ENCODE measurements around the gene GRID2. TPM values are rescaled to one million over a fixed set of nuclear protein-coding genes. Genes with fewer than 3 reads are reported as not detected.
"Not testable (repeated sequence)": the region's sequence is repeated elsewhere in the genome, so short reads cannot be mapped to it uniquely, and the experiment has no call there.

The GRID2 gene
- total and polyA plus RNA-seq, 2 of the 13 experiments (the other 11 are each of a cell fraction or from before 2014, with no cell fraction given): not detected

DNA sequence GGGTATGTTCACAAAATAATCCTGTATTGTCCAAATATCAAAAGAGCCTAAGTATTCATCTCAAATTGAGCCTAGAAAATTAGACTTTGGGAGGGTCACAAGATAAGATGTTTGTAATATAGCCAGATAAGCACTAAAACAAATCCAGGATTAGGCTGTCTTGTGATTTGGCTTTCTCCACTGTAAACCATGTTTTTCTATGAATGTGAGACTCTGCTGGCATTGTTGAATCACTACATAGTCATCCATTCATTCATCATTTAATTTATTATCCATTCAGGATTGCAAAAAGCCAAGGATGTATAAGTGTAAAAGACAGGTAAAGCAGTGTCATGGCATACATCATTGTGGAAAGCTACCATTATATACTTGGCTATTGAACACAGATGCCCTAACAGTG lies 148.0 kb downstream of the GRID2 start (continued):
- TF ChIP-seq ZFY (CRISPR knock-in tag; IDR thresholded peaks at IDR 0.05): no peak

DNA sequence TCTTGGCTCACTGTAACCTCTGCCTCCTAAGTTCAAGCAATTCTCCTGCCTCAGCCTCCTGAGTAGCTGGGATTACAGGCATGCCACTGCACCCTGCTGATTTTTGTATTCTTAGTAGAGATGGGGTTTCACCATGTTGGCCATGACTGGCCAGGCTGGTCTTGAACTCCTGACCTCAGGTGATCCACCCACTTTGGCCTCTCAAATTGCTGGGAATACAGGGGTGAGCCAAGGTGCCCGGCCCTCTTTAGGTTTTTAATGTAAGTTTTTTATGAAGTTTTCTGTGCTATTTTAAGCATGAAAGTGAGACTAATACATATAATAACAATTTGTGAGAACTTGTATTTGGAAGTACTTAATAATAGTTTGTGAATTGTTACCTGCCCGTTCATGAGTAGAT lies 148.6 kb downstream of the GRID2 start:
- in situ Hi-C loops (cut with HindIII; ENCODE audit: extremely low pct_ligation_motif_present, low pct_unique_long_range_greater_than_20kb); ATAC-seq; H3K27me3 ChIP-seq (ENCODE audit: control insufficient read depth in 1 of 2, insufficient read depth in 2 of 2, low read length in 2 of 2); H2AFZ ChIP-seq (ENCODE audit: low read length); H3K4me3 ChIP-seq (replicated peaks in 1 of 3; ENCODE audit: insufficient read depth in 1 of 3, low read depth in 2 of 3, low read length in 3 of 3); intact Hi-C loops (cut with micrococcal nuclease; ENCODE audit: unreplicated experiment); DNase-seq (ENCODE audit: low spot score); FAIRE-seq; CTCF ChIA-PET (ENCODE audit: low intra/inter-chr PET ratio, low total read pairs); H3K4me2 ChIP-seq (ENCODE audit: low read depth, low read length); H3K36me3 ChIP-seq (replicated peaks in 1 of 2; ENCODE audit: control insufficient read depth in 1 of 2, insufficient read depth in 2 of 2, low read length in 2 of 2); H3K27ac ChIP-seq (ENCODE audit: extremely low read length, insufficient read depth, low read length); H3K4me1 ChIP-seq (ENCODE audit: insufficient read depth, low read length); H3K79me2 ChIP-seq (ENCODE audit: insufficient read depth, low read length); H4K20me1 ChIP-seq (ENCODE audit: insufficient read depth, low read length); POLR2A ChIA-PET; H3K9me3 ChIP-seq (ENCODE audit: low read length); BruUV-seq (replicated peaks); H3K9ac ChIP-seq (ENCODE audit: insufficient read depth, low read depth, low read length): not testable (repeated sequence)
- 11% methylated on average over 2 of the region's 2 CpGs for WGBS (ENCODE audit: low lambda C conversion rate)

DNA sequence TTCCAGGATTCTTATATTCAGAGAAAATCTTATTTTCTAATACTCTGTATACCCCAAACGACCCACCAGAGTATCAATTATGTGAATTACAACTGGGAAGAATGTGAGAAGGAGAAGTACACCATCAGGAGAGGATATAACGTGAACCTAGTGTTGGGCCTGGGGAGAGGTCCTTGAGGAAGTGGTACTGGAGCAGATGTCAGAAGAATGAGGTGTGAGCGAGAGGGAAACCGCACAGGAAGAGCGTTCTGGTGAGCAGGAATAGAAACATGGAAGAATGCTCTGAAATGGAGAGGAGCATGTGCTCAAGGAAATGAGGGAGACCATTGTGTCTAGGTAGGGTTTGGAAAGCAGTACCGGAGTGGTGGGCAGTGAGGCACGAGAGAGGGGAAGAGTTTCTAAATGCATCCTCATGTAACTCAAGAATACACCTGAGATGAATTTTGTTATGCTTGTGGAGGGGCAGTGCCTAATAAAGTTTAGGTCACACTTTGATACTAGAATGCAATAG lies 151.6 kb downstream of the GRID2 start:
- DNase-seq (ENCODE audit: low spot score) (no peak), ATAC-seq (no peak), FAIRE-seq (no peak)
- intact Hi-C loops (cut with micrococcal nuclease; ENCODE audit: unreplicated experiment): no loop called here
- H2AFZ ChIP-seq (ENCODE audit: low read length): no peak overlapping the region
- H3K27ac ChIP-seq (ENCODE audit: extremely low read length, insufficient read depth, low read length): no peak overlapping the region
- H3K79me2 ChIP-seq (ENCODE audit: insufficient read depth, low read length): no peaks in the 10 kb centered on the region
- no peaks in the 10 kb centered on the region for H4K20me1 ChIP-seq (ENCODE audit: insufficient read depth, low read length)
- WGBS (ENCODE audit: low lambda C conversion rate): 11% methylated on average over 7 of the region's 7 CpGs
- BruUV-seq (replicated peaks): no TSS peak
- H3K4me1 ChIP-seq (ENCODE audit: insufficient read depth, low read length): no peaks in the 10 kb centered on the region
- no peaks in the 10 kb centered on the region for H3K36me3 ChIP-seq (replicated peaks in 1 of 2; ENCODE audit: control insufficient read depth in 1 of 2, insufficient read depth in 2 of 2, low read length in 2 of 2)
- CTCF ChIA-PET (ENCODE audit: low intra/inter-chr PET ratio, low total read pairs): no interaction called here
- no peak overlapping the region for H3K4me3 ChIP-seq (replicated peaks in 1 of 3; ENCODE audit: insufficient read depth in 1 of 3, low read depth in 2 of 3, low read length in 3 of 3)
- no peaks in the 10 kb centered on the region for H3K27me3 ChIP-seq (ENCODE audit: control insufficient read depth in 1 of 2, insufficient read depth in 2 of 2, low read length in 2 of 2)
- H3K4me2 ChIP-seq (ENCODE audit: low read depth, low read length): no peak overlapping the region
- POLR2A ChIA-PET: no interaction called here
- no peak overlapping the region for H3K9ac ChIP-seq (ENCODE audit: insufficient read depth, low read depth, low read length)
- no peaks in the 10 kb centered on the region for H3K9me3 ChIP-seq (ENCODE audit: low read length)
- in situ Hi-C loops (cut with HindIII; ENCODE audit: extremely low pct_ligation_motif_present, low pct_unique_long_range_greater_than_20kb): no loop called here
- no peak for TF ChIP-seq ZNF788 (CRISPR knock-in tag; IDR thresholded peaks at IDR 0.05; ENCODE audit: borderline replicate concordance)
- TF ChIP-seq ZNF879 (CRISPR knock-in tag; IDR thresholded peaks at IDR 0.05): no peak
- TF ChIP-seq RBM39 (IDR thresholded peaks at IDR 0.05; ENCODE audit: low read depth, low read length, poor library complexity, severe bottlenecking): no peak
- TF ChIP-seq, protein P1, sequence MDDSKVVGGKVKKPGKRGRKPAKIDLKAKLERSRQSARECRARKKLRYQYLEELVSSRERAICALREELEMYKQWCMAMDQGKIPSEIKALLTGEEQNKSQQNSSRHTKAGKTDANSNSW (CRISPR knock-in tag; IDR thresholded peaks at IDR 0.05; ENCODE audit: borderline replicate concordance): no peak
- TF ChIP-seq ZNF451 (CRISPR knock-in tag; IDR thresholded peaks at IDR 0.05): no peak
- TF ChIP-seq ZNF34 (CRISPR knock-in tag; IDR thresholded peaks at IDR 0.05; ENCODE audit: borderline replicate concordance): no peak
- no peak for TF ChIP-seq REXO4 (CRISPR knock-in tag; IDR thresholded peaks at IDR 0.05; ENCODE audit: borderline replicate concordance)
- TF ChIP-seq, protein P2, sequence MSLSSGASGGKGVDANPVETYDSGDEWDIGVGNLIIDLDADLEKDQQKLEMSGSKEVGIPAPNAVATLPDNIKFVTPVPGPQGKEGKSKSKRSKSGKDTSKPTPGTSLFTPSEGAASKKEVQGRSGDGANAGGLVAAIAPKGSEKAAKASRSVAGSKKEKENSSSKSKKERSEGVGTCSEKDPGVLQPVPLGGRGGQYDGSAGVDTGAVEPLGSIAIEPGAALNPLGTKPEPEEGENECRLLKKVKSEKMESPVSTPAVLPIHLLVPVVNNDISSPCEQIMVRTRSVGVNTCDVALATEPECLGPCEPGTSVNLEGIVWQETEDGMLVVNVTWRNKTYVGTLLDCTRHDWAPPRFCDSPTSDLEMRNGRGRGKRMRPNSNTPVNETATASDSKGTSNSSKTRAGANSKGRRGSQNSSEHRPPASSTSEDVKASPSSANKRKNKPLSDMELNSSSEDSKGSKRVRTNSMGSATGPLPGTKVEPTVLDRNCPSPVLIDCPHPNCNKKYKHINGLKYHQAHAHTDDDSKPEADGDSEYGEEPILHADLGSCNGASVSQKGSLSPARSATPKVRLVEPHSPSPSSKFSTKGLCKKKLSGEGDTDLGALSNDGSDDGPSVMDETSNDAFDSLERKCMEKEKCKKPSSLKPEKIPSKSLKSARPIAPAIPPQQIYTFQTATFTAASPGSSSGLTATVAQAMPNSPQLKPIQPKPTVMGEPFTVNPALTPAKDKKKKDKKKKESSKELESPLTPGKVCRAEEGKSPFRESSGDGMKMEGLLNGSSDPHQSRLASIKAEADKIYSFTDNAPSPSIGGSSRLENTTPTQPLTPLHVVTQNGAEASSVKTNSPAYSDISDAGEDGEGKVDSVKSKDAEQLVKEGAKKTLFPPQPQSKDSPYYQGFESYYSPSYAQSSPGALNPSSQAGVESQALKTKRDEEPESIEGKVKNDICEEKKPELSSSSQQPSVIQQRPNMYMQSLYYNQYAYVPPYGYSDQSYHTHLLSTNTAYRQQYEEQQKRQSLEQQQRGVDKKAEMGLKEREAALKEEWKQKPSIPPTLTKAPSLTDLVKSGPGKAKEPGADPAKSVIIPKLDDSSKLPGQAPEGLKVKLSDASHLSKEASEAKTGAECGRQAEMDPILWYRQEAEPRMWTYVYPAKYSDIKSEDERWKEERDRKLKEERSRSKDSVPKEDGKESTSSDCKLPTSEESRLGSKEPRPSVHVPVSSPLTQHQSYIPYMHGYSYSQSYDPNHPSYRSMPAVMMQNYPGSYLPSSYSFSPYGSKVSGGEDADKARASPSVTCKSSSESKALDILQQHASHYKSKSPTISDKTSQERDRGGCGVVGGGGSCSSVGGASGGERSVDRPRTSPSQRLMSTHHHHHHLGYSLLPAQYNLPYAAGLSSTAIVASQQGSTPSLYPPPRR (CRISPR knock-in tag; IDR thresholded peaks at IDR 0.05; ENCODE audit: borderline replicate concordance): no peak
- TF ChIP-seq, protein P3, sequence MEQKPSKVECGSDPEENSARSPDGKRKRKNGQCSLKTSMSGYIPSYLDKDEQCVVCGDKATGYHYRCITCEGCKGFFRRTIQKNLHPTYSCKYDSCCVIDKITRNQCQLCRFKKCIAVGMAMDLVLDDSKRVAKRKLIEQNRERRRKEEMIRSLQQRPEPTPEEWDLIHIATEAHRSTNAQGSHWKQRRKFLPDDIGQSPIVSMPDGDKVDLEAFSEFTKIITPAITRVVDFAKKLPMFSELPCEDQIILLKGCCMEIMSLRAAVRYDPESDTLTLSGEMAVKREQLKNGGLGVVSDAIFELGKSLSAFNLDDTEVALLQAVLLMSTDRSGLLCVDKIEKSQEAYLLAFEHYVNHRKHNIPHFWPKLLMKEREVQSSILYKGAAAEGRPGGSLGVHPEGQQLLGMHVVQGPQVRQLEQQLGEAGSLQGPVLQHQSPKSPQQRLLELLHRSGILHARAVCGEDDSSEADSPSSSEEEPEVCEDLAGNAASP (CRISPR knock-in tag; IDR thresholded peaks at IDR 0.05; ENCODE audit: borderline replicate concordance): no peak
- no peak for TF ChIP-seq PLRG1 (conservative IDR thresholded peaks at IDR 0.05)

All from HepG2 (cell line).